GM19395 (cell line): ENCODE results near the gene DDR2.

Experiments used
- ATAC-seq: cut with Tn5 transposase; IDR thresholded peaks from one replicate; pipeline ENCODE4 v1.9.1; 2021; ENCODE audit warnings: mild to moderate bottlenecking, moderate library complexity; ENCODE audit not compliant: unreplicated experiment

The DDR2 gene

DNA sequence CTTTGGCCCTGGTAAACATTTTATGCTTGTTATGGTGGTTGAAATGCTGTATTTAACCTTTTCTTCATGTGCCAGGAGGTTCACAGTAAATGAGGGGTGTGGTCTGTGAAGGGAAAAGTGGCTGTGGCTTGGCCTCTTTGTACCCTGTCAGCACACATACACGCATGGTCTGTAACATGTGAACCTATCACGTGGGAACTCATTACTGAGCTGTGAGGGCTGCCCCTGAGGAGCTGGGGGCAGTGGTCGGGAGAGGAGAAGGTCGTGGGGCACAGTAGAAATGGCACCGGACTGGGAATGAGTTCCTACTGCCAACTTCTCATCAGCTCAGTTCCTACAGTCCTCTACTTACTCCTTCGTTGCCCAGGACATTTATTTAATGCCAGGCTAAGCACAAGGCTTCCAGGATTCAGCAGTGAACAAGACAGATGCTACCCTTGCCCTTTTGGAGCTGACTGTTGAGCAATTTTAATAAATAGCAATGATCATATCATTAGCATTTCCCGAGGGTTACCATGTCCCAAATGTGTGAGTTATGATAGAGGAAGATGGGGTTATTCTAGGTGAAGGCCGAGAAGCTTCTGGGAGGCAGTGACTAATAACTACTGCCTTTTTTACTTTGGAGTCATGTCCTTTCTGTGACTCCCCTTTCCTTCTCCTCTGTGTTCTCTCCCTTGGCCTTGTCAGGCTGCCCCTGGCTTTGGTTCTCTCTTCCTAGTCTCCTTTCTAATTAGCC, 38.8 kb downstream of the DDR2 start:
- ATAC-seq, result no peak

DNA sequence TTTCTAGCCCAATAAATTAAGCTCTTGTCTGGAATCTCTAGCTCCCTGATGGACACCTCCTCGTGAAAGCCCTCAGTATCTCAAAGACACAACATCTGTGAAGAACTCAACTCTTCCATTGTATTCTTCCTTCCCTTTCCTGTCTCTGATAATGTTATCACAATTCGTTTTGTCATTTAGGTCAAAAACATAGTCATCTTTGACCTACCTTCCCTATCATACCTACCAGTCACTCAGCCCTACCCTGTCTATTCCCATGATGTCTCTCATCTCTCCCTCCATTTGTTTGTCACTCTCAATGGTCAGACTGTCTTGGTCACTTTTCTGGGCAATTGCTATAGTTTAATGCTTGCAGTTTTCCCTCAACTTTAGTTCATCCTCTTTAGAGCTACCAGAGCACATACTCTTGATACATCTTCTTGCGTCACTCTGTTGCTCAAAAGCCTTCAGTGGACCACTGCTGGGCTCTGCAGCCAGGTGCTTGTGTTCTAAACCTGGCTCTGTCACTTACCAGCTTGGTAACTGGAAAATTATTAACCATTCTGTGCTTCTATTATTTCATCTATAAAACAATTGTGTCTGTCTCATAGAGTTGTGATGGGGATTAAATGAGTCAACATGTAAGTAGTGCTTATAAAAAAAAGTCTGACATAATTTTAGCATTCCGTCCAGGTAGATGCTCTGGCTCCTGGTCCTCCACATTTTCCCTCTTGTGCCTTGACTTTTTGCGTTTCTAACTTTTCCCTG, 39.6 kb downstream of the DDR2 start:
- ATAC-seq, result no peak

DNA sequence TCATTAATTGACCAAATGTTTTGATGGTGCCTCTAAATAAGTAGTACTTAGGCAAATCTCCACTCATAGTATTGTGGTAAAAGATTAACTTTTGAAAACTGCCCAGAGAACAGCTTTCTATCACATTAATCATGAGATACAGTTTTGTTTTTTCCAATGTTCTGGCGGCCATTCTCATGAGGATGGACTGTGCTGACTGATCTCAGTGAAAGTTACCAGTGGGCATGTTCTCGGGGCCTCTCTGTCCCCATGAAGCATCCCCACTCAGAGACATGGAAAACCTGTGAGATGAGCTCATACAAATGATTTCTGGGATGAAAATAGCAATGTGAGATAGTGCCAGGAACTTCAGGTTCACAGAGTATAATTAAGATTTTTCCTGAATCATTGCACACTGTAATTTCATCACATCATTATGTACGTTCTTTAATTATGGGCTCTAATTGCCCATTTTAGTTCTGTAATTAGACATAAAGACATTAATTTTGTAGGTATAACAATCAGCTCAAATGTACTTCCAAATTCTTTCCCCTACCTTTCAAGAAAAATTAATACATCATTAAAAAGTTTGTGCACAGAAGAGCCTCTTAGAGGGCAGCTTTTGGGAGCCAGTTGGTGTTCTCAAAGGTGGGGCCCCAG, 40.5 kb downstream of the DDR2 start:
- ATAC-seq, result no peak

DNA sequence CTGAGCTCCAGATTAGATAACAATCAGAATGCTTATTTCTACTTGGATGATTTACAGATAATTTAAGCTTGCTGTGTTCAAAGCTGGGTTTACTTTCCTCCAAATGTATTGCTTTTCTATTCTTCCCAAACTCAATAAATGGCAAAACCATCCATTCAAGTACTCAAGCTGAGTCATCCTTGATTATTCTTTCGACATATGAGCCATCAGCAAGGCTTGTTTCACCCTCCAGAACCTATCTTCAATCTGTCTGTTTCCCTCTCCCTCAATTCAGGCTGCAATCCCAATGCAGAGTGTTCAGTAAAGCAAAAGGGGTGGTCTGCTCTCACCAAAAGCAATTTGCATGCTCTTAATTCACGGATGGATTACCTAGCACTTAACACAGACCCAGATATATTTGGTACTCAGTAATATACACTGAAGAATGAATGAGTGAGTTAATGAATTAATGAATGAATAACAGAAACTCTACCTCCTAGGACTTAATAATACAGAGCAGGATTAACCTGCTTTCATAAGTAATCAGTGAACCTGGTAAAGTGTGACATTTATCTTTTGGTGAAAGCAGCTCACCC, 41.9 kb downstream of the DDR2 start:
- no peak for ATAC-seq

DNA sequence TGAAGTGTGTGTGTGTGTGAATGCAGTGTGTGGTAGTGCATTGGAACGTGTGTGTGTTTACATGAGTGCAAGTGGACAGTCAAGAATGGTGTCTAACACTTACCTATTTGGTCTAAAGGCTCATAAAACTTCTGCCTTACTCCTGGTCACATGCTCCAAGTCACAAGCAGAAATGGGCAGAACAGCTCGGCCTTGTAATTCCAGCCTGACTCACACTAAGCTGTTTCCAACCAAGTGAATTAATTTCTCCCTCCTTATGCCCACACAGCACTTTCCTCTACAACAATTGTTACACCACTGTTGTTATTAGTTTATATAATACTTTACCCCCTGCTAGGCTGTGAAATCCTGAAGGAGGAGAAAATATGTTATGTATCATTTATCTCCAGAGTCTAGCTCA, 43.8 kb downstream of the DDR2 start:
- no peak for ATAC-seq

DNA sequence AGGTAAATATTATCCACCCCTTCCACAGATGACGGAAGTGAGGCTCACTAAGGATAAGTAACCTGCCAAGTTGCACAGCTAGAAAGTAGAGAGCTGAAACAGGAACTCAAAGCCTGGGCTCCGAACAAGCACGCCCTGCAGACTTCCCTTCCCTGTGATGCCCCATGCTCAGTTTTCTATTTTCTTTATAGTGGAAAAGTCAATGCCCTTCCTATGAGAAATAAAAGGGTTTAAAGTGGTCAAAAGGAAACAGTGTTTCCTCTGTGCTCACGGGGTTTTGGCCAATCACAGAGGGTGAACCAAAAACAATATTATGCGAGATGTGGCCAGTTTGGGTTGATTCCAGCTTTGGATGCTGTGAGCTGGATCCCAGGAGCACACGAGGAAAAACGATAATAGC, 44.5 kb downstream of the DDR2 start:
- ATAC-seq, result no peak

DNA sequence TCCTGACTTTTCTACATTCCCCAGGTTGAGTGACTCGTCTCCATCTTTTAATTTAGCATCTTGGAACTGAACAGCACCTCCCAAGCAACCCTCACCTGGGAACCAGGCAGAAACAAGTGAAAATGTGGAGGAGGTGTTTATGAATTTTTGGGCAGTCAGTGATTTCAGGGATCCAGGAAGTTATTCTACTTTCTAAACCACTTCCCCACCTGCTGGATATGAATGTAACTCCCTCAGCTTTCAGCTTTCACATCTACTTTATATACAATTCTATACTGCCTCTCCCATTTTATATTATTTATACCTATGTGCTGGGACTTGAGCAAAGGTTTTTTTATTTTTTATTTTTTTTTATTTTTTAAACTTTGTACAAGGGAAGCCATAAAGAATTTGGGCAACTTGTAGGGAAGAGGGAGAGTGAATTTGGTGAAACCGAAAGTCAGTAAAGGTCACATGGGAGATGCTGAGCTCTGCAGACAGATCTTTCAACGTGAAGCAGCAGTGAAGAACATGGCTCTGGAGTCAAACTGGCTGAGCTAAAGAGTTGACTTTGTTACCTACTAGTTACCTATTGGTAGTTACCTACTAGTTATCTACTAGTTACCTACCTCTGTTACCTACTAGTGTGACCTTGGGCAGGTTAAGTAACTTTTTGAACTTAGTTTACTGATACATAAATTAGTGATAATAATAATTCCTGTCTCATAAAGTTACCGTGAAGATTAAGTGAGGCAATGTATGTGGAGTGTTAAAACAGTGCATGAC, 45.5 kb downstream of the DDR2 start:
- no peak for ATAC-seq

DNA sequence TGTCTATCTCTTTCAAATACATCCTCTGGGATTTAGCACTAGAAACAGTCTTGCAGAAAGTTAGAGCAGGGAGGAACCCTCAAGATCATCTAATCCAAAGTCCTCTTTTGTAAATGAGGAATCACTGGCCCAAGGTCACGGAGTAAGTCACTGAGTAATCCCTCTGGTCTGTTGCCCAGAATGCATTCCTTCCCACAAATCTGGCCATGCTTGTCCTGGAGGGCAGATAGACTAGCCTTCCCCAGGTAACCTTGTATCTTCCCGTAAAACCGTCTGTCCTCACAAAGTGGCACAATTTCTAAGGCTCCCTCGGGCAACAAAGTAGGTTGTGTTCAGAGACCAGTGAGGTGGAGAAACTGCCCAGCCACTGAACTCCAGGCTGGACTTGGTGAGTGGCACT, 46.2 kb downstream of the DDR2 start:
- ATAC-seq, result no peak

DNA sequence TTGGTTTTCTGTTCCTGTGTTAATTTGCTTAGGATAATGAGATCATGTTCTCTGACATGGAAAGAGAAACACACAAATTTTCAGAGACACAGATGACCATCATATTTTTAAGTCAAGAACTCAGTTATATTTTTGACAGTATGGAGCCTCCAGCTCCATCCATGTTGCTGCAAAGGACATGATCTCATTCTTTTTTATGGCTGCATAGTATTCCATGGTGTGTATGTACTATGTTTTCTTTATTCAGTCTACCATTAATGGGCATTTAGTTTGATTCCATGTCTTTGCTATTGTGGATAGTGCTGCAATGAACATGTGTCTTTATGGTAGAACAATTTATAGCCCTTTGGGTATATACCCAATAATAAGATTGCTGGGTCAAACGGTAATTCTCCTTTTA, 47.0 kb downstream of the DDR2 start:
- ATAC-seq, result no peak

DNA sequence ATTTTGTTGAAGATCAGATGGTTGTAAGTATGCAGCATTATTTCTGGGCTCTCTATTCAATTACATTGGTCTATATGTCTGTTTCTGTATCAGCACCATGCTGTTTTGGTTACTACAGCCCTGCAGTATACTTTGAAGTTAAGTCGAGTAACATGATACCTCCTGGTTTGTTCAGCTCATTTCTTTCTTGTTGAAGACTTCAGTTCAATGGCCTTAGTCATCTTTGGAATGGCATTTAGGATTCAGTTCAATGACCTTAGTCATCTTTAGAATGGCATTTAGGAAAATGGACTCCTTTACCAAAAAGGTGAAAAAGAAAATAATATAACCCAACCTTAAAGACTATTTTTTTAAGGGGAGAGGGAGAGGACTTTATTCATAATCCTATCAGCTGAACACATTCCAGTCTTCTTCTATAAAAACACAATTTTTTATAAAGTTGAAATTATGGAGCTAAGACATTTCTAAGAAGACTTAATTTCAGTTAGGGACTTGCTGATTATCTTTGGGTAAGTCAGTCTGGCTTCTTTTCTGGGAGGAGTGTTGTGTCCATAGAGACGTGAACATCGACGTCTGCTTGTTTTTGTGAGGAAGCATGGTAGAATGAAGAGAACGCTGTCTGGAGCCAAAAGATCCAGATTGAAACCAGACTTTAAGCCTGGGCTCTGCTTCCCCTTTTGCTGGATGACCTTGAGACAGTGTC, 48.3 kb downstream of the DDR2 start:
- no peak for ATAC-seq

DNA sequence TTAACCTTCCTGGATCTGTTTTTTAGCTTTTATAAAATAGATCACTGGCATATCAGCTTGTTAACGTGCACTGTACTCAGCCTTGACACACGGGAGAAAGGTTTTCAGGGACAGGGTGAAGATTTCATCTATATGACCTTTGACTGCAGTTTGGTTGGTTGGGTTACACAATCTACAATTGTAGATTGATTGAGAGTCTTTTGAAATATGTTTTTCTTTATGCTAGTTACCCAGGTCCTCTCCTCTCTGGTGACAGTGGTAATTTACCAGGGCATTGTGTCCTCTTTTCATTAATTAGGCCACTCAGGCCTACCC, 48.8 kb downstream of the DDR2 start:
- ATAC-seq, result no peak

DNA sequence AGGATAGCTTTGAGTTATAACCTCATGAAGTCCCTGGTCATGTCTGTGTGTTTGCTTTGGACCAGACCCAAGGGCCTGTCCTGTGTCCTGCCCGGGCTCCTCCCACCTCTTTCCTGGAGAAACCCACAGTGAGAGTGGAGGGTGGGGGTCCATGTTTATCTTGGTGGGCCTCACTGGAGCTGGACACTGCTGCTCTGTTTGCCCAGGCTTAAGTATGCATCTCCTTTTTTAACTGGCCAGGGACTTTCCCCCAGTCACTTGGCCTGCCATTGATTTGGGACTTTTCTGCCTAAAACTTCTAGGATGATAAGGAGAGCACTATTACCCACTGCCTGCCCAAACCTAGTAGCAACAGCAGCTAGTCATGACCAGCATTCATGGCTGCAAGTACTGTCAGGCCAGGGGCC, 49.8 kb downstream of the DDR2 start:
- ATAC-seq, result no peak

DNA sequence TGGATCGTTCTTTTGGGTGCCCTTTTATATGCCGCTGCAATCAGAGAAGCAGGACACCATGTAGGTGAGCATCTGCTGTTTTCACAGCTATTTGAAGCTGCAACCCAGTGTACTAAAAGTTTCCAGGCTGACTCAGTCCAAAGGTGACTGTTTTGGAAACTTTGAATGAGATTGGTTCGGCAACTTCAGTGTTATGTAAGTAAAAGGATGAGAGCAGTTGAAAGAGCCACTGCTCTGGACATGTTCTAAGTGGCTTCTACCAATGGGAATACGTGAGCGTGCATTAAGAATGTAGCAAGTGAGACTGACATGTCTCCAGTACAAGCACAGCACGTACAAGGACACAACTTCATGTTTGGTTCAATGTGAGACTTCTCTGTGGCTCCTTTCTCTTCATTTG, 55.6 kb downstream of the DDR2 start:
- no peak for ATAC-seq

DNA sequence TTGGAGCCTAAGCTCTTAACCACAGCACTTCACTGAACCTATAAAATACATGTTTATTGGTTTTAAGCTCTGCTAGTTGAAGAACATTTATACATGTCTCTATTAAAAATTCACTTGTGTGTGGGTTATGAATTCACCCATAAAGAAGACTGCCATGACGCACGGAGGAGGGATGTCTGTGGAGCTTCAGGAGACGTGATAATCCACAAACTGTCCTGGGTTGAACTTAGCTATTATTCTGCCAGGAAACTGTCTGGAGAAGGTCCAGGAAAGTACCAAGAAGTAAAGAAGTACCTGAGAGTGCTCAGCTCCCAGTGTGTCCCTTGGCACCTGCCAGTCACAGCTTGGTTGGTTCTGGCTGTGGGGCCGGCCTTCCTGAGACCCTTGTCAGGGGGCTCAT, 56.3 kb downstream of the DDR2 start:
- ATAC-seq, result no peak

DNA sequence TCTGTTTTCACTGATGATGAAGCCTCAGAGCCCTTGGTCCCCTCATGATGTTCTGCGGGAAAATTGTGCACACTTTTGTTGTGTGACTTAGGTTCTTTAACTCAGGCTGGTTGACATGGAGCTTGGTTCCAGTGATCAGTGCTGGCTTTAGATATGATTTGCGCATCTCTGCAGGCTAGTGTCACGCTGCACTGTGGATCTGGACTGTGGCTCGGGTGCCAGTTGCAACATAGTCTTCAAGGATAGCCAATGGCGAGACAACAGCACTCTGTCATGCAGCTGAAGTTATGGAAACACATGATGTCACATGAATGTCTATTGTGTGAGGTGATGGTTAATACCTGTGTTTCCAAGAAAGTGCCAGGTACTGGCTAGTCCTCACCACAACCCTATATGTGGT, 56.7 kb downstream of the DDR2 start:
- no peak for ATAC-seq

DNA sequence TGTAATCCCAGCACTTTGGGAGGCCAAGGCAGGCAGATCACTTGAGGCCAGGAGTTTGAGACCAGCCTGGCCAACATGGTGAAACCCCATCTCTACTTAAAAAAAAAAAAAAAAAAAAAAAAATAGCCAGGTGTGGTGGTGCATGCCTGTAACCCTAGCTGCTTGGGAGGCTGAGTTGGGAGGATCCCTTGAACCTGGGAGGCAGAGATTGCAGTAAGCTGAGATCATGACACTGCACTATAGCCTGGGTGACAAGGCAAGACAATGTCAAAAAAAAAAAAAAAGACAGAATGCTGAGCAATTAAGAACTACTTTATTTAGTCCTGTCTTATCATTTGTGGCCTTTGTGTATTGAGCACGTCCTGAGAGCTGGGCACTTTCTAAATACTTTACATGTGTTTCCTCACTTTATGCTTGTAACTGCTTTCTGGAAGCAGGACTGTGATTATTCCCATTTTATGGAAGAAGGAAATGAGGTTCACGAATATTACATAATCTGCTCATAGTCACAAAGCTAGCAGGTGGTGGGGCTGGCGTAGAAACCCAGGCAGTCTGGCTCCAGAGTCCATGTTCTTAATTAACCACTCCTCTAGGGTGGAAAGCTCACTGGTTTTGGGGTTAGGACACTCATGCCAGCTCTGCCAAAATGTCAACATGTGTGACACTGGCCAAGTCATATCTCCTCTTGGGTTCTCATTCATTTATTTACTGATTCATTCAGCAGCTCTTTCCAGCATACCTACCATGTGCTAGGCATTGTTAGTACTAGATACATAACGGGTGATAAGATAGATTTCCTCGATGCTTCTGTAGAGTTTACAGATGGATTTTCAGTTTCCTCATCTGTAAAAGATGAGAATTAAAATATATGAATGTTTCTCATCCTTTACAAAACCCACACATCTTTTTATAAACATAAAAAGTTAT, 57.7 kb downstream of the DDR2 start:
- no peak for ATAC-seq

DNA sequence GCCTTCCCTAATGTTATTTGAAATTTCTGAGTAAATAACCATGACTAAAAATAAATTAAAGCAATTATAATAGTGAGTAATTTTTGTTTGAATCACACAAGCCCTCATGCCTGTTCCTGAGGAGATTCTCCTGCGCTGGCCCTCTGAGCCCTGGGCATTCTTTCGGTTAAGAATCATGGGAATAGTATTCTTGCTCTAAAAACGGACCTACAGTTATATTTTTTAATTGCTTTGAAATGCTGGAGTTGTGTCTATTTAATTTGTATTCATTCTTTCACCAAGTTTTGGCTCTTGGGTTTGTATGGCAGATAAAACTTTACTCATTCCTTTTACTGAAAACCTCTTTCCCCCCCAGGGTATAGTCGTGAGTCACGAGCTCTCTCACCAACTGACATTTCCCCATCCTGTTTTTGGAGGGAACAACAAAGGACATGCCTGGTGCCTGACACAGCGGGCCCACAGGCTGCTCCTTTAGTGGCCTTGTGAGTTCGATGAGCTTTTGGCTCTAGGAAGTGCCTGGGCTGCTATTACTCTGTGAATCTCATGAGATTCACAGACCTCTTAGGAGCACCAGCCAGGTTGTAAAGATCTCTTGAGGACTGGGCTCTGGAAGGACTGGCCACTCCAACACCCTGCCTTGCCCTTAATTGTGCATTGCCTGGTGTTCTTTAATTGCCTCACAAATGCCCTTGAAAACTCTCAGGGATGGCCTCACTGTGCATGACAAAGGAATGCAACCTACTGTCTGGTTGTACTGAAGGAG, 58.6 kb downstream of the DDR2 start:
- no peak for ATAC-seq

DNA sequence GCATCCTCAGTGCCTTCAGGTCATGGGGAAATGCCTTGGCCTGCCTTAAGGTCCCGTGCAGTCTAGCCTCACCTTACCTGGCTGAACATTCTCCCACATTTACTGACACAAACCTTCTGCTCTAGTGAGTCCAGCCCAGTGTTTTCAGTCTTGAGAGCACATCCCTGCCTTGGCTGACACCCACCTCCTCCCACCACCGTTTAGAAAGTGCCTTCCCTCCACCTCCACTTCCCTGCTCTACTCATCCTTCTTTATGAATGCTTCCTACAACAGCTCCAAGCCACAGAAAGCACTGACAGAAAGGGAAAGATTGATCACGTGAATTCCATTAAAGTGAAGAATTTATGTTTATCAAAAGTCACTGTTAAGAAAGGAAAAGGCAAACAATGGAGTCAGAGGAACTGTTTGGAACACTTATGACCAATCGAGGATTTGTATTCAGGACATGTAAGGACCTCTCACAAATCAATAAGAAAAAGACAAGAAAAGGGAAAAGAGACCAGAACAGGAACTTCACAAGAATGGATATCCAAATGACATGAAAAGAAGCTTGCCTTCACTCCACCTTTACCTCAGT, 59.8 kb downstream of the DDR2 start:
- no peak for ATAC-seq

DNA sequence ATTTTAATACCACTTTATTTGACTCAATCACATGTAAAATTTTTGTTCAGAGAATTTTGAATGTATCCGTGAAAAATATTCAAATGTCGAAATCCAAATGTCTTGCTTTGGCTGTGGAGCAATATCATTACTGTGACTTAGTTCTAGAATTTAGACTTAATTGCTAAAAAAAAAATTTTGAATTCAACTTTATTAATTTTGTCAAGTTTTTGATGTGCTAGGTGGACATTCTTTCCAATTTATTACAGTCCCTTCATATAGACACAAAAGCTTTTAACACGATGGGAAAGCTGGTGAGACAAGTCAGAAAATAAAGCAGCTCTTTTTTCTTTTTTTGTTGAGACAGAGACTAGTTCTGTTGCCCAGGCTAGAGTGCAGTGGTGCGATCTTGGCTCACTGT, 62.6 kb downstream of the DDR2 start:
- ATAC-seq, result no peak
